ENCODE results near the gene SUB1.

SUB1 gene

GRCh38 chr5:32601623-32602295 lies 16.4 kb downstream of the SUB1 start:
- TF ChIP-seq CREB5 (CRISPR knock-in tag; IDR thresholded peaks at IDR 0.05; ENCODE audit: low read depth) (no peak), ZFP3 (CRISPR knock-in tag; IDR thresholded peaks at IDR 0.05) (no peak), SNAI2 (CRISPR knock-in tag; IDR thresholded peaks at IDR 0.05) (no peak), ISL1 (CRISPR knock-in tag; IDR thresholded peaks at IDR 0.05) (no peak), PPARA (CRISPR knock-in tag; IDR thresholded peaks at IDR 0.05; ENCODE audit: borderline replicate concordance) (no peak), TOX (CRISPR knock-in tag; IDR thresholded peaks at IDR 0.05; ENCODE audit: borderline replicate concordance) (no peak), ZFP30 (CRISPR knock-in tag; IDR thresholded peaks at IDR 0.05) (no peak), ARNTL (CRISPR knock-in tag; IDR thresholded peaks at IDR 0.05; ENCODE audit: borderline replicate concordance, low read depth) (no peak), POU6F1 (CRISPR knock-in tag; IDR thresholded peaks at IDR 0.05; ENCODE audit: borderline replicate concordance, low read depth) (no peak), BACH2 (CRISPR knock-in tag; IDR thresholded peaks at IDR 0.05; ENCODE audit: borderline replicate concordance) (no peak), PATZ1 (CRISPR knock-in tag; IDR thresholded peaks at IDR 0.05; ENCODE audit: borderline replicate concordance) (no peak), ZNF8 (CRISPR knock-in tag; IDR thresholded peaks at IDR 0.05) (no peak), CSRNP3 (CRISPR knock-in tag; IDR thresholded peaks at IDR 0.05) (no peak), OSR1 (CRISPR knock-in tag; IDR thresholded peaks at IDR 0.05) (no peak)
- no peak for ATAC-seq

GRCh38 chr5:32602906-32603305 lies 17.5 kb downstream of the SUB1 start:
- TF ChIP-seq ZNF8 (CRISPR knock-in tag; IDR thresholded peaks at IDR 0.05) = no peak
- no peak for ATAC-seq

- no peak for ATAC-seq
- TF ChIP-seq PATZ1 (CRISPR knock-in tag; IDR thresholded peaks at IDR 0.05; ENCODE audit: borderline replicate concordance) = no peak
- no peak for TF ChIP-seq ZNF8 (CRISPR knock-in tag; IDR thresholded peaks at IDR 0.05)
- TF ChIP-seq ZC3H10 (CRISPR knock-in tag; IDR thresholded peaks at IDR 0.05) = no peak
- no peak for TF ChIP-seq CREB5 (CRISPR knock-in tag; IDR thresholded peaks at IDR 0.05; ENCODE audit: low read depth)
- TF ChIP-seq PPARA (CRISPR knock-in tag; IDR thresholded peaks at IDR 0.05; ENCODE audit: borderline replicate concordance) = no peak
- no peak for TF ChIP-seq ZFP30 (CRISPR knock-in tag; IDR thresholded peaks at IDR 0.05)
- no peak for TF ChIP-seq TOX (CRISPR knock-in tag; IDR thresholded peaks at IDR 0.05; ENCODE audit: borderline replicate concordance)
- TF ChIP-seq CSRNP3 (CRISPR knock-in tag; IDR thresholded peaks at IDR 0.05) = no peak
- no peak for TF ChIP-seq RARB (CRISPR knock-in tag; IDR thresholded peaks at IDR 0.05)
- TF ChIP-seq POU6F1 (CRISPR knock-in tag; IDR thresholded peaks at IDR 0.05; ENCODE audit: borderline replicate concordance, low read depth) = no peak
- no peak for TF ChIP-seq BACH2 (CRISPR knock-in tag; IDR thresholded peaks at IDR 0.05; ENCODE audit: borderline replicate concordance)
- no peak for TF ChIP-seq TCF4 (CRISPR knock-in tag; IDR thresholded peaks at IDR 0.05; ENCODE audit: borderline replicate concordance)
- TF ChIP-seq ZFP3 (CRISPR knock-in tag; IDR thresholded peaks at IDR 0.05) = no peak
- TF ChIP-seq ISL1 (CRISPR knock-in tag; IDR thresholded peaks at IDR 0.05) = no peak
These were observed 19.7 kb downstream of the SUB1 start for GRCh38 chr5:32604800-32605765.
